Measurements from ENCODE around the gene FRMD3.
A peak's percentile ranks its signal among the peaks of the same experiment; 100 is the strongest.

Gene FRMD3

DNA sequence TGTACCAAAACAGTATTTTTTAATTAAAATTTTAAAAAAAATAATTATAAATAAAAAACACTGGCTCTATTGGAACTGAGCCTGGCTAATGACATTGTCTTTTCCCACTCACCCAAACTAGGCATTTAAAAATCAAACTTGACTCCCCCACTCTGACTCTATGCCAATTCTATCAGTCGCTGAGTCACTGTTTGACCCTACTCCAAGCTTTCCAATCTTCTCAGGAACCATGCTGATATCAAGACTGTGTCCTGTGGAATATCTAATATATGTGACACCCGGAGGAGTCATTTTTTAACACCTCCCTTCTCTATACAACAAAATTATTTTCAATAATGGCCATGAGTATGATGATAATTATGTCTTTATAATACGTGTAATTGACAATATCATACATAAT lies 303.7 kb downstream of the FRMD3 start:
- no peak for DNase-seq (ENCODE audit: low spot score)

DNA sequence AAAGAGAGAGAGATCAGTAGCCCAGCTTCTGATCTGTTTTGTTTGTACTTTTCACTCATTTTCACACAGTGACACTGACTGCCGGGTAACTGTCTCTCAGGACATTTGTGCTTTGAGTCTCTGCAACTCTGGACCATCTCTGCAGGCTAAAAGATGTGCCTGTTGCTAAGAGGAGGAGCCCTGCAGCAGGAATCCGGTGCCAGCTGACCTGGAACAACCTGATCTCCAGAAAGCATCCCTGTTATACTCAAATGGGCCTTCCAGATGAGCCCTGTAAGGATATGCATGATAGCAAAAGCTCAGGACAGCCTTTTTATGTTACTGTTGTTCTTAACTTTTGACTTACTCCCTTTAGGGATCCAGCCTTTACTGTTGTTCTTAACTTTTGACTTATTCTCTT lies 304.6 kb downstream of the FRMD3 start:
- no peak for DNase-seq (ENCODE audit: low spot score)

DNA sequence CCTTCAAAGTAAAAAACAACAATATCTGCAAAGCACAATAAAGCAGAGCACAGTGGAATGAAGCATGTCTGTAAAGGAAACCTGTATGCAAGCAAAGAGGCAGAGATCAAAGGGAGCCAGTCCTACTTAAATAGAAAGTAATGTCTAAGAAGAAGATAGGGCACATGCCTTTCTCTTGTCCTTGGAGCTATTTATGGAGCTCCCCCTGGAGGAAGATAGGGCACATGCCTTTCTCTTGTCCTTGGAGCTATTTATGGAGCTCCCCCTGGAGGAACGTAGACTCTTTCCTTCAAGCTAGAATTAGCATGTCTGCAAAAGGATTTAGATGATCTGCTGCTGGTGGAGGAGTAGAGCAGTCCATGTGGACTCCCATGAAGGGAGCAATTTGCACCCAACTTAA lies 307.2 kb downstream of the FRMD3 start:
- DNase-seq (ENCODE audit: low spot score): no peak

DNA sequence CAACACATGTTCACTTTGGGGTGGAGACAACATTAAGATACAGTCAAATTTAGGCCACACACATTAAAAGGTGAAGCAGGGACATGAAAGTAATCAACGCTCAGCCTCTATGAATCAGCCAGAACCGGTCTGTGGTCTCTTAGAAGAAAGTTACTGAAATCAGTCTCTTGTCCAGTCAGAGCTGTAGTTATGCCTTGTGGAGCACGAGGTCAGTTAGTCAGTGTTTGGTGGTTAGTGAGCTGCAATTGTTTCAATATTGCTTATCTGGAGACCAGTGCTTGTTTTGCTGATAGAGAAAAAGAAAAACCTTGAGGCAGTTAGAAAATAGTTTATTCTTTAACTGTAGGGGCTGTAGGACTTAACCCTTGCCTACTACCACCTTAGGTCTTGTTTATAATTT lies 317.5 kb downstream of the FRMD3 start:
- no peak for DNase-seq (ENCODE audit: low spot score)

DNA sequence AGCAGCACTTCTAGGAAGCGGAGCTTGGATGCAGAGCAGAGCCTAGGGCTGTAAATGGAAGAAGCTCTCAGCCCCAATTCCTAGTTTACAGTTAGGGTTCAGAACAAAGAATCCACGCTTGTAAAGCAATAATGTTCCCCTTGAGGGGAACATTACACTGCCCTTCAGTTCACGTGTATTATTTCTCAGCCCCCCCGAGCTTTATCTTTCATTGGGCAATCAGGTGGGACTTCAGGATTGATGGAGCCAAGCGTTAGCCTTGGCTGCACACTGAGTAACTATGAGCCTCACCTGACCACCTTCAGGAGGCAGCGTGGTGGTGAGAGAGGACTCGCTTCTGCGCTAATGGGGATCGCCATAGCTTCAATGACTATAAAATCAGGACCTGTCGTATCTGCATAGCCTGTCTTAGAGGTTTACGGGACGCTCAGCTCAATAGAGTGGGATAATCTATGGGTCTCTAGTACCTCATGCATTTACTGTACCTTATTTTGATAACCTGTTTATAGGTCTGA lies 318.2 kb downstream of the FRMD3 start:
- no peak for DNase-seq (ENCODE audit: low spot score)

DNA sequence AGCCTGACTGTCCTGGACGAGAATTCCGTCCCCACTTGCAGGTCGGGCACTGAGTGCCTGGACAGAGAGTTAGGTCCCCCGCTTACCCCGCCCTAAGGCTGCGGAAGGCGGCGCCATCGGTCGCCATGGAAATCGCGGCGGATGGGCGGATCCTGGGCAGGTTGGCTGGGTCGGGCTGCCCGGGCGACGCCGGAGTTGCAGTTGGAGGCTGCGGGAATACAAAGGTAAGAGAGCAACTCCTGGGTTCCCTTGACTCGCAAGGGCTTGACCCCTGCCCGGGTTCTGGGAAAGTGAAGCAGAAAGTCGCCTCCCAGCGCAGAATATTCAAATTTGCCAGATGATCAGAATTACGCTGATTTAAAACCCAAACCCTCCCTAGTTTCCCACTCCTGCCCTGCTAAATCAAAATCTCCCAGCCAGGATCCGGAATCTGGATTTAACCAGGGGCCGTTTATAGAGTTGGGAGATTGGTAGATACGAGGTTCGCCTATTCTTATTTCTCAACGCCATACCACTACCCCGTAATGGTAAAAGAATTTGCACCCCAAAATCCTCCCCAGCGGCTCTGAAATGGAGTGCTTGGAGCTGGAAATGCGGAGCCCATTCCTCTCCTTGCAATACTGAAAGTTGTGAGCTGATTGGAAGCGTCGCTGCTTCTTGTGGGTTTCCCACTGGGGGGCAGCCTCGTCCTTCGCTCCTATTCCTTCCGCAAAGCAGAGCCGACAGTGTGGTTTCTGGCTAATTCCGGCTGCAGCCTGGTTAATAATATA lies 318.9 kb downstream of the FRMD3 start:
- peak; percentile 70 for DNase-seq (ENCODE audit: low spot score)

DNA sequence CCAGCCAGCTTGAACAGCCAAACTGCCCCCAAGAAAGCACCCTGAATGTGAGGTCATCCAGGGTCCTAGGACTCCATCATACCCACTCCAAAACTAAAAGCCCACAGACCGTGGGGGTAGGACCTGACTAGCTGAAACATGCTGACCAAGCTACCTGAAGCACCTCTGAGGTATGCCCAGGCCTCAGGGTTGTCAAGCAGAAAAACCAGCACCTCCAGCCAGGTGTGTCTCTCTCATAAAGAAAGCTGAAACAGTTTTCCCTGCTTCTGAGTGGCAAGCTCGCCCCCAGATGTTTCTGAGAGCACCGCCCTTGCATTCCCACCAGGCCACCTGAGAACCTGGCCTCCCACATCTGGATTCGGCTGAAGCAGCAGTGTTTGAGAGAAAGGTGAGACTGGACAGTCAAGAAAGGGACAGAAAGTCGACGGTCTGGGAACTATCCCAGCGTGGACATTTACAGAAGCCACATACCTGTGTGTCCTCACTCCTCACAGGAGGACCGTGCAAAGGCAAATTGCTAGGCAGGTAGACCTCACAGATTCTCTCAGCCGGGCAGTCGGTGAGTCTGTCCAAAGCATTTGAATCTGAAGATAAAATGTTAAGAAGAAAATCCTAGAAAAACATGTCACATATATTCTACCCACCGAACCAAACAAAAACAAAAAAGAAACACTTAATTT lies 319.6 kb downstream of the FRMD3 start:
- no peak for DNase-seq (ENCODE audit: low spot score)

DNA sequence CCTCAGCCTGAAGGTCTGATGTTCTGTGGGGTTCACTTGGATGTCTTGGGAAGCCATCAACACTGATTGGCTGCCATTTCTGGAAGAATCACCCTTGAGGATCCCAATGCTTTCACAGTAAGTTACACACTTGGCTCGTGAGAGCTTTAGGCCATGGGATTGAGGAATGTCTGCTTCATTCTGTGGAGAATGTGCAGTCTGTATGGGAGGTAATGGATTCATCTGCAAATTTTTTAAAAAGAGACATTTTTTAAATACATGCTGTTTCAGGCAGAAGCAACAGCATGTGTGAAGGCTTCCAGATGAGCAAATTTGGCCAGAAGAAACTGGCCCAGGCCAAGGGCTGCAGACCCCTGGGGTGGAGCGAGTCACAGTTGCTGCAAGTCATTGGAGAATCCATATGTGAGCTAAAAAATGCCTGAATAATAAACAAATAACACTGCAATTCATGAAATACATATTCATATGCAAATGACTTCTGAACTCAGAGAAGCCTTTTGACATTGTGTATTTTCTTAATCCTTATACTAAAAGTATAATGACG lies 328.9 kb downstream of the FRMD3 start:
- DNase-seq (ENCODE audit: low spot score): no peak

DNA sequence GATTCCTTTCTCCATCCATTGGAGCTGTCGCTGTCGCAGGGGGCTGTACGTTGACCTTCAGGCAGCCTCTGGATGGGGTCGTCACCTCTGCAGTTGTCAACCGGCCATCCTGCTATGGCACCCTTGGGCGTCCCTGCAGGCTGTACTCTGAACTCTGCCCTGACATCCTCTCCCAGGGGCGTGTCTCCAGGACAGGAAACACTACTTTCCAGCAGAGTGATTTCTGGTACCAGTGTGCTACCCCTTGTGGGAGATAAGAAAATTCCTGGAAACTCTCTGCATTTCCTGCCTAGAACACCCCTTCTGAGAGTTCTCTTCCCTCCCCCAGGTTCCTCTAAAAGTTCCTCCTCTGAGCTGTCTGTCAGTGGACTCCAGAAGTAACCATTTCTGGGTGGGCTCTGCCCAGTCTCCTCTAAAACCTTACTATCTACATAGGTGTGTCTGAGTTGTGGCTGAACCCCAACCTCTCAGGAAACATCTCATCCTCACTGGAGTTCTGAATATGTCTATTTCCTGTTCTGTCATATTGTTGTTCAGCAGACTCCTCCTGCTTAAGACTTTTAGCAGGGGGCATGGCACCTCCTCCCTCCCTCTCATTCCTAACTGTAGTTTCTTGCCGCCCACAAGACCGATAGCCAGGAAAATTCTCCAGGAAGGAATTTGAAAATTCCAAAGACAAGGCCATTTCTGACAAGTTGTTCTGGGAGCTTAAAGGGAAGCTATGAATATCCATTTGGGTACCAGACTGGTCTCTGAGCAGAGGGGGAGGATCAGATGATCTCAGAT lies 329.9 kb downstream of the FRMD3 start:
- DNase-seq (ENCODE audit: low spot score): no peak

DNA sequence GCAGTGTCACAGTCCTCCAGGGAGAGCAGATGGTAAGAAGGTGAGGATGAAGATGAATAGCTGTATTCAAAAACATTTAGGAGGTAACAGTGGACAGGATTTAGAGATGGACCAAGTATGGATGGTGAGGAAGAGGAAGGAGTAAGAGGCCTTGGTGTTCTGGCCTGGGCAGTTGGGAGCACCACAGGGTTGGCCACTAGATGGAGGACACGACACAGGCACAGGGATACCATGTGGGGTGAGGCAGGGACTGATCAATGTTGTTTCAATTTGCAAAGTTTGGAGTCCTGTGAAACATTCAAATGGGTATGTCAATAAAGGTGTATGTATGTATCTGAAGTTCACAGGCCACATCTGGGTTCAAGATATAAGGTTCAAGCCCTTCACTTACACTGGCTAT lies 334.2 kb downstream of the FRMD3 start:
- no peak for DNase-seq (ENCODE audit: low spot score)

DNA sequence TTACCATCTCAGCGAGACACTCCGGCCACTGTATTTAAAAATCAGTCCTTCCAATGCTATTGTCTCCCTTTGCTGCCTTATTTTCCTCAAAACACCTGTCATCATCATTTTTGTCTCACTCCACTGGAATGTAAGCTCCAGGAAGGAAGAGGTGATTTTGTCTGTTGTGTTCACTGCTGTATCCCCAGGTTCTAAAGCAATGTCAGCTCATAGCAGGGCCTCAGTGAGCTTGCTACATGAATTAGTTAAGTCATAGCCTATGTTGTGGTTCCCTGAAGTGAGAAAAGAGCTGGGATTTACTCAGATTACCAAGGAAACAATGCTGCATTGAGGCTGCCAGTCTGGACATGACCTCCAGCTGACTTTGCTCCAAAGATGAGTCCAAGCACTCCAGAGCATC lies 337.7 kb downstream of the FRMD3 start:
- DNase-seq (ENCODE audit: low spot score): no peak

DNA sequence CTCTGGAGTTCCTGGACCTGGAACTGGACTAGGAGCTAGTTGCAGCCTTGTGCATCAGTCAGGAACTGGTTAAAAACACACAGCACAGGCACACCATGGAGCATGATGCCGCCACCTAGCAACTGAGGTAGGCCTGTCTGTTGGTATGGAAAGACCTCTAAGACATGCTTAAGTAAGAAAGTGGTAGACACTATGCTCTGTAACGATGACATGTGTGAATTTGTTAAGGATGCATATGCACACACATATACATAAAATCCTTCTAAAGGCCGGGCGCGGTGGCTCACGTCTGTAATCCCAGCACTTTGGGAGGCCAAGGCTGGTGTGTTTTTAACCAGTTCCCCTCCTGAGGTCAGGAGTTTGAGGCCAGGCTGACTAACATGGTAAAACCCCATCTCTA lies 338.4 kb downstream of the FRMD3 start:
- no peak for DNase-seq (ENCODE audit: low spot score)

DNA sequence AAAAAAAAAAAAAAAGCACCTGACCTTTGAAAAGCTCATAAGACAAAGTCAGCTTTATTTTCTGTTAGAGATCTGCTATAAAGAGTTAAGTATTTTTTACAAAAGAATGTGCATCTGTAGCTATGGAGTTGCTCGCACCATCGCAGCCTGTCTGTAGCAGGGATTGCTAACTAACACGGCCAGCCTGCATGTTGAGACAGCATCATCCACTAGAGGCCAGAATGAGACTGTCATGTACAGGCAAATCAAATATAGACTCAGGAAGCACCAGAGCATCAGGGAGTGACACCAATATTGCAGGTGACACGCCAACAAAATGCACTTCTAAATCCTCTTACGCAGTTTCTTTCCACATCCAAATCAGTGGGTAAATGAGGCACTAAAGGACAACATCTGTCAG lies 339.0 kb downstream of the FRMD3 start:
- DNase-seq (ENCODE audit: low spot score): peak; percentile 32

DNA sequence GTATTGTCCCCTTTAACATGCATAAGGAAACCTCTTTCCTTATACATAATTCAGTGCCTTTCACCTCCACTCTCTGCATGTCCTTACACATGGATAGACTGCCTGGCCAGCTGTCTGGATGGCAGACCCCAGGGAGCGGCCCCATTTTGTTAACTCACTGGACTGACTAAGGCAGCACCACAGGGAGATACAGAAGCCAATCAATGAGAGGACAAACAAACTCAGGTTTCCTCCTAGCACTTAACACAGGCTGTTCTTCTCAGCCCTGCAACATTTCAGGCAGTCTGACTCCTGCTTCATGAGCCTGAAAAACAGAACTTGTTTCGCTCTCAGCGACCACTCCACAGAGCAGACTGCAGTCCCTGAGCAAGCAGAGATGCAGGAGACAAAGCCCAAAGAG lies 339.8 kb downstream of the FRMD3 start:
- no peak for DNase-seq (ENCODE audit: low spot score)

DNA sequence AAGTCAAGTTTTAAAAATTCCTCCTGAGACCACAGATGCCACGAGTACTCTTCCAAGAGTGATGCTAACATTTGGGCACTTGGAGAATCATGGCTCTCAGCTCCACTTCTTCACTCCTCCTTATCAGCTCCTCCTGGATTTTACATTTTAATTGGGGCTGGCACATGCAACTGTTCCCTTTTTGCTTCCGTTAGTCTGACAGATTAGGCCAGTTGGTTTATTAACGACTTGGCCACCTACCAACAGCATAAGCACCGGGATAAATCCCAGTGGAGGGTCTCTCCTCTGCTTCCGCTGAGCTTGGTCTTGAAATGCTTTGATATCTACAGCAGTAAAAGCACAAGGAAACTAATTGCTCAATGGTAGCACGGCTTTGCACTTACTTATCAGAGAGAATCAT lies 340.6 kb downstream of the FRMD3 start:
- no peak for DNase-seq (ENCODE audit: low spot score)

DNA sequence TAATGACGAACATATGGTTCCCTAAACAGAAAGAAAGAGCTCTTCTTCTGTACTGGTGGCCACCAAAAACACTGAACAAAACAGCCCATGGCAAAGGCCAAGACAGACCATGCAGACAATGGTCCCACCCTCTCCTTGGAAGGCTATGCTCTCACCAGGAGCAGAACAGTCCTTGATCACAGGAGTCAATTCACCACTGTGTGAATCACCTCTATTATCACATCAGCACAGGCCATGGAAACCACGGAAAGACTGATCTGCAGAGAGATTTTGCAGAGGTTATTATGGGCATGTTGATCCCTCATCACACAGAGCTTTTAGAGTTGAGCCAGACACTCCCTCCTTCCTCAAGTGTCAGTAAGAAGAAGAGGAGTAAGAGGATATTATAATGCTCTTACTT lies 341.3 kb downstream of the FRMD3 start:
- DNase-seq (ENCODE audit: low spot score): no peak

Measured in LoVo (cell line).